Fibroblast of villous mesenchyme (primary cell): ENCODE data around the gene CMIP. TPM values are rescaled to one million over a fixed set of nuclear protein-coding genes. Genes with fewer than 3 reads are reported as not detected.
"Not testable (repeated sequence)": the region's sequence is repeated elsewhere in the genome, so short reads cannot be mapped to it uniquely, and the experiment has no call there.

Experiments
- DNase-seq: peaks from one replicate; pipeline ENCODE4 v3.0.0-alpha.2; 2010; ENCODE audit warnings: low read depth
- H3K4me3 ChIP-seq: 2 replicates; pipeline ENCODE4 v1.5.1; 2011; ENCODE audit warnings: low read depth, mild to moderate bottlenecking, low read length
- total RNA-seq: library from RNA; depleted of rRNA; stranded (reverse); fragments of >200 nt; gene quantifications from 2 replicates; pipeline ENCODE4 v1.2.3, GENCODE V29; 2012
- TF ChIP-seq, protein P1 (sequence below): IDR thresholded peaks from 2 replicates; pipeline ENCODE4 v1.5.1; 2012; ENCODE audit warnings: low read depth, mild to moderate bottlenecking, low read length; ENCODE audit not compliant: insufficient read depth

Gene CMIP
- total RNA-seq, 1 donor, result 7.8 TPM

- TF ChIP-seq, protein P1, sequence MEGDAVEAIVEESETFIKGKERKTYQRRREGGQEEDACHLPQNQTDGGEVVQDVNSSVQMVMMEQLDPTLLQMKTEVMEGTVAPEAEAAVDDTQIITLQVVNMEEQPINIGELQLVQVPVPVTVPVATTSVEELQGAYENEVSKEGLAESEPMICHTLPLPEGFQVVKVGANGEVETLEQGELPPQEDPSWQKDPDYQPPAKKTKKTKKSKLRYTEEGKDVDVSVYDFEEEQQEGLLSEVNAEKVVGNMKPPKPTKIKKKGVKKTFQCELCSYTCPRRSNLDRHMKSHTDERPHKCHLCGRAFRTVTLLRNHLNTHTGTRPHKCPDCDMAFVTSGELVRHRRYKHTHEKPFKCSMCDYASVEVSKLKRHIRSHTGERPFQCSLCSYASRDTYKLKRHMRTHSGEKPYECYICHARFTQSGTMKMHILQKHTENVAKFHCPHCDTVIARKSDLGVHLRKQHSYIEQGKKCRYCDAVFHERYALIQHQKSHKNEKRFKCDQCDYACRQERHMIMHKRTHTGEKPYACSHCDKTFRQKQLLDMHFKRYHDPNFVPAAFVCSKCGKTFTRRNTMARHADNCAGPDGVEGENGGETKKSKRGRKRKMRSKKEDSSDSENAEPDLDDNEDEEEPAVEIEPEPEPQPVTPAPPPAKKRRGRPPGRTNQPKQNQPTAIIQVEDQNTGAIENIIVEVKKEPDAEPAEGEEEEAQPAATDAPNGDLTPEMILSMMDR, result no peak
- no peak overlapping the region for H3K4me3 ChIP-seq
- DNase-seq, result no peak
These were observed 128.0 kb downstream of the CMIP start for GRCh38 chr16:81572386-81573144.

DNA sequence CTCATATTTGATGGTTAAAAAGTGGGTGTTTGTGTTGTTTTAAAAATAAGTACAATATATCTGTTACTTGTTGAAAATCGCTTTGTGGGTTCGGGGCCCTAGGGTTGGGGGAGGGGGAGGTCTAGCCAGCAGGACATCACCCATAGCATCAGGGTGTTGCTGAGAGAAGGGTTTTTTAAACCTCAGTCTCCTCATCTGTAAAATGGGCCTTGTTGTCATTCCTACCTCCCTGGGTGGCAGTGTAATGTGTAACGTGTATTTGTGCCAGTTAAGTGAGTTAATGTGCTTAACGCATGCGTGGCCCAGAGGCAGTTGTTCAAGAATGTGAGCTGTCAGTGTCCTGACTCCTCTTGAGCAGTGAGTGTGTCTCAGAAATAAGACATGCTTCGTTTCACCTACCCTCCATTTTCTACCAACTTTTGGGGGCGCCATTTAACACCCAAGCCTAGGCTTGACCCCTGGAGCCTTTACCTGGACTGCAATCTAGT is 129.0 kb downstream of the CMIP start:
- DNase-seq, result no peak
- TF ChIP-seq, protein P1, result no peak
- no peak overlapping the region for H3K4me3 ChIP-seq

GRCh38 chr16:81574168-81574567 is 129.6 kb downstream of the CMIP start:
- H3K4me3 ChIP-seq, result no peak overlapping the region
- DNase-seq, result no peak
- TF ChIP-seq, protein P1, result no peak

GRCh38 chr16:81575307-81575706 is 130.7 kb downstream of the CMIP start:
- TF ChIP-seq, protein P1, result no peak
- H3K4me3 ChIP-seq, result no peak overlapping the region
- DNase-seq, result no peak

DNA sequence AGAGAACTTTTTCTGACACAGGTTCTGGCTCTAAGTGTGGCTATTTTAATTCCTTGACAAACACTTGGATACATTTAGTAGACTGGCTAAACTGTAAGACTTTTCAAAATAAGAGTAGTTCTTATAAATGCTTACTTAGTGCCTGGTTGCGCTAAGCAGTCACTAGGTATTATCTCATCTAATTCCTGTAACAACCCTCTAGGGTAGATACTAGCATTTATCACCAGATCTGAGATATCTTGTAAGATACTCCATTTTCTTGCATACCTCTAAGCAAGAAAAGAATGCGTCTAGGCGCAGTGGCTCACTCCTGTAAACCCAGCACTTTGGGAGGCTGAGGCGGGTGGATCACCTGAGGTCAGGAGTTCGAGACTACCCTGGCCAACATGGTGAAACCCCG is 131.2 kb downstream of the CMIP start:
- no peak for DNase-seq
- no peak overlapping the region for H3K4me3 ChIP-seq
- TF ChIP-seq, protein P1, result no peak

GRCh38 chr16:81576696-81577095 is 132.1 kb downstream of the CMIP start:
- DNase-seq, result no peak
- H3K4me3 ChIP-seq, result no peak overlapping the region
- TF ChIP-seq, protein P1, result no peak

- not testable (repeated sequence) for DNase-seq, H3K4me3 ChIP-seq
These were observed 132.7 kb downstream of the CMIP start for GRCh38 chr16:81577272-81577671.
